ENCODE results near the gene FMR1.

FMR1 gene

DNA sequence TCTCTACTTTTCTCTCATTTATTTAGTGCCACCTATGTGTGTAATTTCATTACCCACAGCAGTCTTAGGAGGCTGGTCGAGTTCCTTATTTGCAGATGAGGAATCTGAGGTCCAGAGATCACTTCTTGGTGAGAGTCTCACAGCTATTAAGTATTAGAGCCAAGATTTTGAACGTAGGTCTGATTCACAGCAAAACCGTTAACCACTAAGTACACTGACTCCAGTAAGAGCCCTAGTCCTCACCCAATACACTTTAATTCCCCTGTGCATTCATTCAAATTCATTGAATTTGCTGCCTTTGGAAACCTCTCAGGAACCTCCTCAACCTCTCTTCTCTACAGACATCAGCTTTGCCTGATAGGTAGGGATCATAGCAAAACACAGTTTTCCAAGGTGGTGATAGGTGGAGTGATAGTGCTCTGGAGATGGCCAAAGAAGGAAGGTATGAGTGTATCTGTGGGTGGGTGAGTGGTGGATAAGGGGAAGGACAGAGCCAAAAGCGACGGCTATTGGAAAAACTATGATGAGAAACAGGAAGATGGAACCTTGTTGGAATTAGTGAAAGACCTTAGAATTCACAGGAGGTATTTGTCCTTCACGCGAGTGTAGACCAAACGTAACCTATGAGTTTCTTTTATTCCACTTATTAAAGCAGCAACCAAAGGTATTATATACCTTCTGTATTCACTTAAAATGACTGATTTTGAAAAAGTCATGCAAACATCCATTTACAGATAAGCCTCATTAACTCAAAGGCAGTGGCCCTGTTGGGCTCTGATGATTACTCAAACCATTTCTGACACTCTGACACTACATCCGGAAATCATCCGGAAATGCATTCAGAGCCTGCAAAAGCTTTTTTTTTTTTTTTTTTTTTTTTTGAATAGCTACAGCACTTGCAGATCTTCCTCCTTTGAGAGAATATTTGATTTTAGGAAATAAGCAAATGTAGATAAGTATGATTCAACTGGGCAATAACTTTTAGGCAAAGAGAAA lies 6.3 kb downstream of the FMR1 start:
- DNase-seq = no peak

DNA sequence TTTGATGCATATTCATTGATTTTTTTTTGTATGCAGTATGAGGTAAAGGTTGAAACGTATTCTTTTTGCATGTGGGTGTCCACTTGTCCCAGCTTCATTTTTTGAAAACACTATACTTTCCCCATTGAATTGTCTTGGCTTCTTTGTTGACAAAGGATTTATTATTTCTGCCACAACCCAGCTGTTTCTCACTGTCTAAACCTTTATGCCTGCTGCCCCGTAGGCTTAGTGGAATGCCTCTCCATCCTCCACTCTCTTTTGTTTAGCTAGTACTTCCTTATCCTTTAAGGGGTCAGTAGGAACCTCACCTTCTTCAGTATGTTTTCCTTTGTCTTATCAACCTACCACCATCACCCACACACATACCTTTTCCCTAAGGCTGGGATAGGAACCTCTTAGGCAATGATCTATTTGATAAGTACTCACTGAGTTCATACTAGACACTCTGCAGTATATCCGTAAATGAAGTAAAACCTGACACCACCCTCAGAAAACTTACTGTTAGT lies 8.5 kb downstream of the FMR1 start:
- no peak for DNase-seq

DNA sequence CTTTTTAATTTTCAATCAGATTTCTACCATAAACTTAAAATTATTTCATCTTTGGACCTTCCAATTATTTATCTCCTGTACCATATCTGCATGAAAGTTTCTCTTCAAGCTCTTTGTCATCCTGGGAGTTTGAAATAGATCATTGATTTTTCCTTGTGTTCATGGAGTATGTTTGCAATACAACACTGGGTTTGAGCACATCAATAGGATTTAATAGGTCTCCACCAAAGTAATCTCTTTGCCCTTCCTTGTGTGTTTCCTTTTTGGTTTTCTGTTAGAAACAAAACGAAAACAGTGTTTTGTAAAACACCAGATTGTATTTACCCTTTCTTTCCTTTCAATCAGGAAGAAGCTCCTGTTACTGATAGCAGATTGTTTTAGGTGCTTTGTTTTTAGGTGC lies 11.9 kb downstream of the FMR1 start:
- DNase-seq = no peak

DNA sequence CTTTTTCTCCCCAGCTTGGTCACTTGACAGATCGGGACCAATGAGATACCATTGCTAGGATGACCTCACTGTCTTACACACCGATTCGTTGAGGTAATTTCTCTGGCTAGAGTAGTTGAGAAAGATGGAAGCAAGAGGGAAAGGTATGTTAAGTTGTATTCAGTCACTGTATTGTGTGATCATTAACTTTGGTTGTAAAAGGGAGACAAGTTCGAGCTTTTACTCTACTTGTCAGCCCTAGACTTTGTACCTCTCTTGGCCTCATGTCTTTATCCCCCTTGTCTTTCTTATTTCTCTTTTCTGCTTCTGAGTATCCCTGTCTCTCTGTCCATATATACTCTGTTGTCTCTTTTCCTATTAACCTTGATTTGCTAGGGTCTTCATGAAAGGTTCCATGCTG lies 15.5 kb downstream of the FMR1 start:
- DNase-seq = no peak

DNA sequence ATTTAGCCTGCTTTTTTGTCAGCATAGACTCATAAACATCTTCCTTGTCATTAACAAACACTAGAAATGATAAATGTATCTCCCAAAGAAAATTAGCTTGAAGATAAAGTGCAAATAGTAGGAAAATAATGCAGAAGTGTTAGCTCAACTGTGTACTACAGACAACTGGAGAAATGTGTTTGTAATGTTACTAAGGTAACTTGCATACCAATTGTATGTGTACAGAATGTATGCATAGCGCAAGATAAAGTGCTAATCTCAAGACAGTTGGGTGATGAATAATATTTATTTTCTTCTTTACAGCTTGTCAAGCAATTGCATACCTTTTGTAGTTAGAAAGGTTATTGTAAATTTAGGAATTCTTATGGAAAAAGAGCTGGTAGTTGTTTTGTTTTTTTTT lies 22.1 kb downstream of the FMR1 start:
- no peak for DNase-seq

DNA sequence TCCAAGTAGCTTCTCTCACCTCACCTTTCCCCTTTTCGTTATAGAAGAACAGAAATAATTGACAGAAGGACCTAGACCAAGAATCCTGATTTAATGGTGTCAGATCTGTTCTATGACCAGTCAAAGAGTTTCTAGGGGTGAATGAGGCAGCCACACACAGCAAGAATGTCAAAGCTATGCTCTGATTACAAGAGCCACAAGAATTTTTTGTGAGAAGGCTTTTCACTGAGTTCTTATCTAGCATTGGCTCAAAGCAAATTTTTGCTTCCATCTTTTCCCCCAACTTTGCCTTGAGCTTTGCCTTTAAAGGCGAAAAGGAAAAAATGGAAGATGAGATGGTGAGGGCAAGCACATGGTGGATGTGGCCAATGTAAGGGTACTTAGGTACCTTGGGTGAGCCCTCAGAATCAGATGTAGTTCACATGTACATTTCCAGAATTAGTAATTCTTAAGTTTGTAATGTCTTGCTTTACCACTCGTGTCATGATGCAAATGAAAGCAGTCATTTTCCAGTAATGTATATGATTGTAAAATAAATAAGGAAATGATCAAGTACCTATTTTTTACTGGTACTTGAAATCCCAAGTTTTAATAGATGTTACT lies 23.5 kb downstream of the FMR1 start:
- DNase-seq = no peak

DNA sequence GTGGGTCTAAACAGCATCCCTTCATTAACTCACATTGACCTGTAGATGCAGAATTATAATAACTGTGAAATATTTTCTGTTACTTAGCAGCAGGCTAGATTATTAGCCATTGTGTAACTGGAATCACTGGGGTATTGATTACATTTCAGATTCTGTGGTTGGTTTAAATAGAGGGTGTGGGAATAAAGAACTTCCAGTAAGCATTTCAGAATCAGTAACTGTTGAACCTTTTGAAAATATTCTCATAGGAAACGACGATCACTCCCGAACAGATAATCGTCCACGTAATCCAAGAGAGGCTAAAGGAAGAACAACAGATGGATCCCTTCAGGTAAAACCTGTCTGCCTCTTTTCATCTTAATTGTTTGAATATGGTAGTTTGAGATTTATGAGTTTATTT lies 33.6 kb downstream of the FMR1 start:
- no peak for DNase-seq

DNA sequence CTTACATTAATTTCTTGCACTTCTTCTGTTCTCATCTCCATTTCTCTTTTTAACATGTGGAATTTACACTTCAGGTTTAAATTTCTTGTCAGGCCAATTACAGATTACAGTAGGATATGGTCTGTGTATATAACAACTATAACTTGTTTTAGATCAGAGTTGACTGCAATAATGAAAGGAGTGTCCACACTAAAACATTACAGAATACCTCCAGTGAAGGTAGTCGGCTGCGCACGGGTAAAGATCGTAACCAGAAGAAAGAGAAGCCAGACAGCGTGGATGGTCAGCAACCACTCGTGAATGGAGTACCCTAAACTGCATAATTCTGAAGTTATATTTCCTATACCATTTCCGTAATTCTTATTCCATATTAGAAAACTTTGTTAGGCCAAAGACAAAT lies 36.8 kb downstream of the FMR1 start:
- DNase-seq = no peak

DNA sequence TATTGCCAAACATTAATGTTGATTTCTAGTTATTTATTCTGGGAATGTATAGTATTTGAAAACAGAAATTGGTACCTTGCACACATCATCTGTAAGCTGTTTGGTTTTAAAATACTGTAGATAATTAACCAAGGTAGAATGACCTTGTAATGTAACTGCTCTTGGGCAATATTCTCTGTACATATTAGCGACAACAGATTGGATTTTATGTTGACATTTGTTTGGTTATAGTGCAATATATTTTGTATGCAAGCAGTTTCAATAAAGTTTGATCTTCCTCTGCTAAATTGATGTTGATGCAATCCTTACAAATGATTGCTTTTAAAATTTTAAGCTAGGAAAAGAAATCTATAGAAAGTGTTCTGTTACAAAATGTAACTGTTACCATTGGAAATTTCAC lies 38.6 kb downstream of the FMR1 start:
- no peak for DNase-seq

DNA sequence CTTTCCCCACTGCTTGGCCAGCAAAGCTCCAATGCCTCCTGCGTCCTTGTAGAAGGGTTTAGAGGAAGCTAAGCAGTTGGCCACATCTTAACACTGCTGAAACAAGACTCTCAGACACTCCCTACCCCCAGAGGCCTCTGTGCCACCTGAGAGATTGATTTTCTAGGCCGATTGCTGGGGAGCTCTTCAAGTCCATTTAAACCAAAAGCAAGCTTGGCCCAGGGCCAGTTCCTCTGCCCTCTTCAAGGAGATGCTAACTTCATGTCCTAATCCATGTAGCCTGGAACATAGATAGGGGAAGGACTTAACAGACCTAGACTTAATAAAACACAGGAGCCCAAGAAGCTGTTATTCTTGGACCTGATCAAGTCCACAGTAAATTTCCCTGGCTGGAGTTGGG lies 42.3 kb downstream of the FMR1 start:
- DNase-seq = no peak

DNA sequence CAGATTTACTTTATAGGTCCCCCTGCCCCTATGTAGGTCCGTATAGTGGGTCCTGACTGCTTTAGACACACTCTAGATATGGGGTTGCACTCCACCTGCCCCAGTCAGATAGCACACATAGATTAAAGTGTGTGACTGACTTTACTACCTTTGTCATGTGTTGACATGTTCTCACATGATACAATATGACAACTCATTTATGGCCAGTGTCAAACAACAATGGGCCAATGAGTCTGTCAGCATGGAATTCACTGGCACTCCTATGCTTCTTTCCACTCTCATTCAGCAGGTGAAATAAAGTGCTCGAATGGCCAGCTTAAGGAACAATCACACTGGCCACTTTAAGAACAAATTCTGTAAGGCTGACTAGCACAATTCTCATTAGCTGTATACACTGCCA lies 45.6 kb downstream of the FMR1 start:
- no peak for DNase-seq

DNA sequence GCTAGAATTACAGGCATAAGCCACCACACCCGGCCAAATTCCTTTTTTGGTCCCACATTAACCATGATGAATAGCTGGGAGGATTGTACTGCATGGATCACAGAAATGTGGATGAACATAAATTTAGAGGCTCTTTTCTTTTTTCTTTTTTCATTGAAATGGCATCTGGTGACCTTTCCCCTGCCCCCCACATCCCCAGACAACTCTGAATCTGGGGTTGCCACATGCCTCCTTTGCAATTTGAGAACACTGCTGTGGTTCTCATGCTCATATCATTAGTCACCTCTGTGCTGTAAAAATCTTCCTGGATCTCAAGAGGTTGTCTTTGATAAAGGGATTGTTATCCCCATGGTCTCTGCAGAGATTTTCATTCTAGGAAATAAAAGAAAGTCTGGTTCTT lies 46.6 kb downstream of the FMR1 start:
- DNase-seq = no peak

DNA sequence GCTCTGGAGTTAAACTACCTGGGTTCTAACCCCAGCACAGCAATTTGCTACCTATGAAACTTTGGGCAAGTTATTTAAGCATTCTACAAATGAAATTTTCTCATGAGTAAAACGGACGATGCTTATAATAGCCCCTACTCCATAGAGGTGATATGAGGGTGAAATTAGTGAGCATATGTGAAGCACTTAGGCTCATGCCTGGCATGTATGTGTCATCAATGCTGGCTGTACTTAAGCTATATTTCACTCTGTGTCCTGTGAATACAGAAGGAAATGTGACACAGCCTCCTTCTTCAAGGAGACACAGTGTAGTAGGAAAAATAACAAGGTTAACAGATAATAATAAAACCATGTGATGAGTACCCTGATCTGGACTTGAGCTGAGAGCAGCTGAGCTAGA lies 49.0 kb downstream of the FMR1 start:
- DNase-seq = no peak

DNA sequence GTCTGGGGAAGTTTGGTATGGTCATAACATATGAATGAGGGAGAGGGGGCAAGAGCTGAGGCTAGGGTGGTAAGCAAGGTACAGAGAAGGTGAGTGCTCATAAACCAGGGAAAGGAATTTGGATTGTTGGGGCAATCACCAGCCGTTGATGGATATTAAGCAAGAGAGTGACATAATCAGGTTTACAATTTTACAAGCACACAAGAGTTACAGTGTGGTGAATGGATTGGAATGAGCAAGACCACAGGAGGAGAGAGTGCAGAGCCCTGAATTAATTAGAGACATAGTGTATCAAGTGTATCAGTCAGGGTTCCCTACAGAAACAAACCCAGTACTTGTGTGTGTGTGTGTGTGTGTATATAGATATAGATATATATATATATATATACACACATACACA lies 50.8 kb downstream of the FMR1 start:
- DNase-seq = no peak

DNA sequence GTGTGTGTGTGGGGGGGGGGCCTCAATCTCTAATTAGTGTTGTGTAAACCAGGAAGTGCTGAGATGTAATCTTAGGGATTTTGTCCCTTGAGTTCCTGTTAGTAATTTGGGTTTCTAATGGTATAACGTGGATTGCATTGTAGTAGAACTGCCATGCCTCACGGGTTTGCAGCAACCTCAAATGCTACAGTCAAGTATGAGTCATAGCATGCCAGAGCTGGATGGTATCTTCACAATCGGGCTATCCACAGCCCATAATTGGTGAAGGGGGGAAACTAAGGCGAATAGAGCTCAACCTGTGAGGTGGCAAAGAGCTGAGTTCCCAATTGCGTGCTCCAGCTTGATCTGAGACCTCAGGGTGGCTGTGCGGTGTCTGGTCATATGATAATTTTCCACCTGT lies 67.2 kb downstream of the FMR1 start:
- no peak for DNase-seq

DNA sequence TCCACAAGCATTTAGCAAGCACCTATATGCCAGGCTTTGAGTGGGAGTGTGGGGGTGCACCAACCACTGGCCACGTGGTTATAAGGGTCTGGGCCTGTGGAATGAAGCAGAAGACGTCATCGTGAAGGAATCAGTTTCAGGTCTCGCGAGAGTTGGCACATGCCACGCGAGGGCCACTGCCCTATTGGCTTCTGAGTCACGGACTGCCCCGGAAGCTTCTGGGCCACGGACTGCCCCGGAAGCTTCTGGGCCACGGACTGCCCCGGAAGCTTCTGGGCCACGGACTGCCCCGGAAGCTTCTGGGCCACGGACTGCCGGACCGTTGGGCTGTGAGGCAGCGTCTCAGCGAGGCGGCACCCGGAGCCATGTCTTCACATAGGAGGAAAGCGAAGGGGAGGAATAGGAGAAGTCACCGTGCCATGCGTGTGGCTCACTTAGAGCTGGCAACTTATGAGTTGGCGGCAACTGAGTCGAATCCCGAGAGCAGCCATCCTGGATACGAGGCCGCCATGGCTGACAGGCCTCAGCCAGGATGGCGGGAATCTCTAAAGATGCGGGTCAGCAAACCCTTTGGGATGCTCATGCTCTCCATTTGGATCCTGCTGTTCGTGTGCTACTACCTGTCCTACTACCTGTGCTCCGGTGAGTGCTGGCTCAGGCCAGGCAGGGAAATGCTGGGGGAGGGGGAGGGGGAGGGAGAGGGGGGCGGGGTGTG lies 69.5 kb downstream of the FMR1 start, which contains the start of gene FMR1NB:
Gene FMR1NB, plus strand, starts transcription at position 300 of the 715 bp plus-strand sequence. Its CDS starts 66 bp downstream, at position 366.
- no peak for DNase-seq

Data from COR-L47 (cell line).